GM12801 (cell line): Measurements from ENCODE around the gene COX11.

Source experiments
- TF ChIP-seq, protein P1 (sequence below): IDR thresholded peaks from one replicate; pipeline ENCODE4 v1.5.1; 2011; ENCODE audit warnings: control low read depth; ENCODE audit not compliant: insufficient read length; ENCODE audit errors: extremely low read depth

The COX11 gene

DNA sequence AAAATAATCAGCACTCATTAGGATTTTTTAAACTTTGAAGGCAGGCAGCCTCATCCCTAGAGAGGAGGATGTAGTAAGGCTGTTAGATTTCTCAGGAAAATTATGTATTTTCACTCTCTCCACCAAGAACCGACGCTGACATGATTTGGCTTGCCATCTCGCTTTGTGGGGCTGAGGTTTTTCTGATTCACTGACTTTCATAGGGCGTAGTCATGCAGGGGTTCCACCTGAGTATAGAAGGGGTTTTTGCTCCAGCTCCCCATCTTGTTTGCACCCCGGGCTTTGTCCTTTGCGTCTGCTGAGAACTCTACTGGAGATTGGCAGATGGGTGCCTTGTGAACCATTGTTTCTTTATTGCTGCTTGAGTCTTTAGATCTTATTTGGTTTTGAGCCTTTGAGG is 47.6 kb downstream of the COX11 start:
- TF ChIP-seq, protein P1, sequence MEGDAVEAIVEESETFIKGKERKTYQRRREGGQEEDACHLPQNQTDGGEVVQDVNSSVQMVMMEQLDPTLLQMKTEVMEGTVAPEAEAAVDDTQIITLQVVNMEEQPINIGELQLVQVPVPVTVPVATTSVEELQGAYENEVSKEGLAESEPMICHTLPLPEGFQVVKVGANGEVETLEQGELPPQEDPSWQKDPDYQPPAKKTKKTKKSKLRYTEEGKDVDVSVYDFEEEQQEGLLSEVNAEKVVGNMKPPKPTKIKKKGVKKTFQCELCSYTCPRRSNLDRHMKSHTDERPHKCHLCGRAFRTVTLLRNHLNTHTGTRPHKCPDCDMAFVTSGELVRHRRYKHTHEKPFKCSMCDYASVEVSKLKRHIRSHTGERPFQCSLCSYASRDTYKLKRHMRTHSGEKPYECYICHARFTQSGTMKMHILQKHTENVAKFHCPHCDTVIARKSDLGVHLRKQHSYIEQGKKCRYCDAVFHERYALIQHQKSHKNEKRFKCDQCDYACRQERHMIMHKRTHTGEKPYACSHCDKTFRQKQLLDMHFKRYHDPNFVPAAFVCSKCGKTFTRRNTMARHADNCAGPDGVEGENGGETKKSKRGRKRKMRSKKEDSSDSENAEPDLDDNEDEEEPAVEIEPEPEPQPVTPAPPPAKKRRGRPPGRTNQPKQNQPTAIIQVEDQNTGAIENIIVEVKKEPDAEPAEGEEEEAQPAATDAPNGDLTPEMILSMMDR = no peak

DNA sequence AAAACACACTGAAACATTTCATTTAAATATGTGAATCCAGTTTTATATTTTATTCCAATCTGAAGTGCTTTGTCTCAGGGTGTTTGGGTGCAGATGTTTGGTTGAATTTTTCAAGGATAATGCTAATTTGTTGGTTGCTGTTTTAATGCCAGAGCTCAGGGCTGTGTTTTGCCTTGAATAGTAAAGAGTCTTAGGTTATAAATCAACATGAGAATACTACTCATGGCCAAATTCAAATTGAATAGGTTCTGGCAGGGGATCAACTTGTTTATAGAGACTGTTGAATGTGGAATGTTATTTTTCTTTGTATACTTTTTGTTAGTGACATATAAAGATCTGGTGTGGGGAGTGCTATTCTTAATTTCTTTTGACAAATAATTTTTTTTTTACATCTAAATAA is 49.0 kb downstream of the COX11 start:
- TF ChIP-seq, protein P1 = no peak

DNA sequence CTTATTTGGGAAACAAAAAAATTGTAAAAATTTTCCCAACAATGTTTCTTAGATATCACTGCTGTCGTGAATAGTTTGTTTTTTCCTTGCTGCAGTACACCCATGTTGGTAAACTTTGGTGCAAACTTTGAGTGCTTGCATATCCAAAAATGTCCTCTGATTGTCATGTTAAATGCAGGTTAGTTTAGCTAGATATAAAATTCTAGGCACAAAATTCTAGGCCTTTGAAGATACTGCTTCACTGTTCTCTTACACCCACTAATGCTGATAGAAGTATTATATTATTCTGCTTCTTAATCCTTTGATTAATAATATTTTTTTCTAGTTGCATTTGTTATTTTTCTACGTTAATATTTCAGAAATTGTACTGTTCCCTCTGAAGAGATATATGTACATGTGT is 51.7 kb downstream of the COX11 start:
- TF ChIP-seq, protein P1 = no peak
